Activated T-helper 1 cell treated with anti-CD3 and anti-CD28 coated beads, Interleukin-2, amount 50 U/mL, for 16 hours (primary cell): ENCODE data around the gene DHRSX.
"Not testable (repeated sequence)": the region's sequence is repeated elsewhere in the genome, so short reads cannot be mapped to it uniquely, and the experiment has no call there.

ENCODE experiments used
- DNase-seq, 2 donors: peaks; one replicate each; pipeline ENCODE4 v3.0.0-alpha.2; 2020; ENCODE audit warnings: low read depth in 1 of 2, low spot score in 1 of 2

Gene DHRSX

GRCh38 chrX:2477313-2477712 lies 23.5 kb downstream of the DHRSX start:
- not testable (repeated sequence) for DNase-seq

DNA sequence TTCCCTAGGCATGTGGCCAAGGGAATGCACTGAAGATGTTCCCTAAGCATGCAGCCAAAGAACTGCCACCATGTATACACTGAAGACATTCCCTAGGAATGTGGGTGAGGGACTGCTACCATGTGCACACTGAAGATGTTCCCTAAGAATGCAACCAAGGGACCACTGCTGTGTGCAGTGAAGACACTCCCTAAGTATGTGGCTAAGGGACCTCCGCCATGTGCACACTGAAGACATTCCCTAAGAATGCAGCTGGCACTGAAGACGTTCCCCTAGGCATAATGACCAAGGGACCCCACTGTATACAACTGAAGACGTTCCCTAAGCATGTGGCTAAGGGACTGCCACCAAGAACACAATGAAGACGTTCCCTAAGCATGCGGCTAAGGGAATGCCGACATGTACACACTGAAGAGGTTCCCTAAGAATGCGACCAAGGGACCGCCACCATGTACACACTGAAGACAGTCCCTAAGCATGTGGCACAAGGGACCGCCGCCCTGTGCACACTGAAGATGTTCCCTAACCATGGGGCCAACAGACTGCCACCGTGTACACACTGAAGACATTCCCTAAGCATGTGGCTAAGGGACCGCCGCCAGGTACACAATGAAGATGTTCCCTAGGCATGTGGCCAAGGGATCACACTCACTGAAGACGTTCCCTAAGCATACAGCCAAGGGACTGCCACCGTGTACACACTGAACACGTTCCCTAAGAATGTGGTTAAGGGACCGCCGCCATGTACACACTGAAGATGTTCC lies 25.6 kb downstream of the DHRSX start:
- DNase-seq = no peak

DNA sequence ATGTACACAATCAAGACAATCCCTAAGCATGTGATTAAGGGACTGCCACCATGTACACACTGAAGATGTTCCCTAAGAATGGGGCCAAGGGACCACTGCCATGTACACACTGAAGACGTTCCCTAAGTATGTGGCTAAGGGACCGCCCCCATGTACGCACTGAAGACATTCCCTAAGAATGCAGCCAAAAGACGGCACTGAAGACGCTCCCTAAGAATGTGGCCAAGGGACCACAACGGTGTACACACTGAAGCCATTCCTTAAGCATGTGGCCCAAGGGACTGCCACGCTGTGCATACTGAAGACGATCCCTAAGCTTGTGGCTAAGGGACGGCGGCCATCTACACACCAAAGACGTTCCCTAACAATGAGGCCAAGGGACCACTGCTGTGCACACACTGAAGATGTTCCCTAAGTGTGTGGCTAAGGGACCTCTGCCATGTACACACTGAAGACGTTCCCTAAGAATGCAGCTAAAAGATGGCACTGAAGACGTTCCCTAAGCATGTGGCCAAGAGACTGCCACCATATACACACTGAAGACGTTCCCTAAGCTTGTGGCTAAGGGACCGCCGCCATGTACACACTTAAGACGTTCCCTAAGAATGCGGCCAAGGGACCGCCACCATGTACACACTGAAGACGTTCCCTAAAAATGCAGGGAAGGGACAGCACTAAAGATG lies 26.4 kb downstream of the DHRSX start:
- DNase-seq = no peak

DNA sequence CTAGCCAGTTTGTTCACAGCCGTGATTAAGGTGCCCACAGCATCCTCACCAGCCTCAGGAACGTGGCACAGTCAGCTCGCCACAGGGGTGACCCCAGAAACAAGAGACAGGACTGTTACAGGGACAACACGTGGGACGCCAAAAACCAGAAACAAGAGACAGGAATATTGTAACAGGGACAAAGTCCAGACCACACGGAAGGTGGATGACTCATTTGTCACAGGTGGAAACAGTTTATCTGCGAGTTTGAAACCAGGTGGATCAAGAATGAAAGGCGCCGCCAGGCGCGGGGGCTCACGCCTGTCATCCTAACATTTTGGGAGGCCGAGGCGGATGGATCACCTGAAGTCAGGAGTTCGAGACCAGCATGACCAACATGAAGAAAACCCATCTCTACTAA lies 27.7 kb downstream of the DHRSX start:
- not testable (repeated sequence) for DNase-seq

DNA sequence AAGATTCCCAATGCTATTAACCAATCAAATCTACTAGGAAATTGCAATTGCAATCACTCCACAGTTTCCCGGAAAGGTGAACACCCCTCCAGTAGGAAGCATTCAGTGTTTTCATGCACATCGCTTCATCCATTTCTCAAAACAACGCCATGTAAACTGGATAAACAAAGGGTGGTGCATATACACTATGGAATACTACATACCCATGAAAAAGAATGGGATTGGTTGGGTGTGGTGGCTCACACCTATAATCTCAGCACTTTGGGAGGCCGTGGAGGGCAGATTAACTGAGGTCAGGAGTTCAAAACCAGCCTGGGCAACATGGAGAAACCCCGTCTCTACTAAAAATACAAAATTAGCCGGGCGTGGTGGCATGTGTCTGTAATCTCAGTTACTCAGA lies 29.1 kb downstream of the DHRSX start:
- no peak for DNase-seq

GRCh38 chrX:2471126-2471525 lies 29.6 kb downstream of the DHRSX start:
- not testable (repeated sequence) for DNase-seq

DNA sequence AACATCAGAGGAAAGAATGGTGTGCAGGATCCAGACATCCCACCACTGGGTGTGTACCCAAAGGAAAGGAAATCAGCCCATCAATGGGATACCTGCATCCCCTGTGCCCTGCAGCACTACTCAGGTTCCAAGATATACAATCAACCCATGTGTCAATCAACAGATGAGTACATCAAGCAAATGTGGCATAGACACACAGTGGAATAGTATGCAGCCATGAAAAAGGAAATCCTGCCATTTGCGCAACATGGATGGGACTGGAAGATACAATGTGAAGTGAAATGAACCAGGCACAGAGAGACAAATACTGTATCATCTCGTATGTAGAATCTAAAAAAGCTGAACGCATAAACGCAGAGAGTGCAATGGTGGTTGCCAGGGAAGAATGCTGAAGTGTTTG lies 30.9 kb downstream of the DHRSX start:
- not testable (repeated sequence) for DNase-seq

- no peak for DNase-seq
These were observed 31.5 kb downstream of the DHRSX start for GRCh38 chrX:2469196-2469685.

DNA sequence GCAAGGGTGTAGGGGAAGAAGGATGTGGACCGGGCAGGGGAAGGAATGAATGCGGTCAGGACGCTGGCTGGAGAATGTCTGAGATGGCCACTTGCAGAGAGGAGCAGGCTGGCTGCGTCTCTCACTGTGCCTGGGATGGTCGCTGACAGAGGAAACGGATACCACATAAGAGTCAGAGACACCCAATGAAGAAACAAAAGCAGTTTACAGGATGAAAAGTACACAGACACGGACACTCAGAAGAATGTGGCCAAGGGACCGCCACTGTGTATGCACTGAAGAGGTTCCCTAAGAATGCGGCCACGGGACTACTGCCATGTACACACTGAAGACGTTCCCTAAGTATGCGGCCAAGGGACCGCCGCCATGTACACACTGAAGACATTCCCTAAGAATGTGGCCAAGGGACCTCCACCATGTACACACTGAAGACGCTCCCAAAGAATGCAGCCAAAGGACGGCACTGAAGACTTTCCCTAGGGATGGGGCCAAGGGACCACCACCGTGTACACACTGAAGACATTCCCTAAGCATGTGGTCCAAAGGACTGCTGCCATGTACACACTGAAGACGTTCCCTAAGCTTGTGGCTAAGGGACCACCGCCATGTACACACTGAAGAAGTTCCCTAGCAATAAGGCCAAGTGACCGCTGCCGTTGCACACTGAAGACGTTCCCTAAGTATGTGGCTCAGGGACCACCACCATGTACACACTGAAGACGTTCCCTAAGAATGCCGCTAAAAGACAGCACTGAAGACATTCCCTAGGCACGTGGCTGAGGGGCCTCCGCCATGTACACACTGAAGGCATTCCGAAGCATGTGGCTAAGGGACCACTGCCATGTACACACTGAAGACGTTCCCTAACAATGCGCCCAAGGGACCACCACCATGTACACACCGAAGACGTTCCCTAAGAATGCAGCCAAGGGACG lies 32.2 kb downstream of the DHRSX start:
- no peak for DNase-seq

- no peak for DNase-seq
These were observed 33.7 kb downstream of the DHRSX start for GRCh38 chrX:2466876-2467656.

DNA sequence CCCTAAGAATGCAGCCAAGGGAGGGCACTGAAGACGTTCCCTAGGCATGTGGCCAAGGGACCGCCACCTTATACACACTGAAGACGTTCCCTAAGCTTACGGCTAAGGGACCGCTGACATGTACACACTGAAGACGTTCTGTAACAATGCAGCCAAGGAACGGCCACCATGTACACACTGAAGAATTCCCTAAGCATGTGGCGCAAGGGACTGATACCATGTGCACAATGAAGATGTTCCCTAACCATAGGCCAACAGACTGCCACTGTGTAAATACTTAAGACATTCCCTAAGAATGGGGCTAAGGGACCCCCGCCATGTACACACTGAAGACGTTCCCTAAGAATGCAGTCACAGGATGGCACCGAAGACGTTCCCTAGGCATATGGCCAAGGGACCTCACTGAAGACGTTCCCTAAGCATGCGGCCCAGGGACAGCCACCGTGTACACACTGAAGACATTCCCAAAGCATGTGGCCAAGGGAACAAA lies 36.1 kb downstream of the DHRSX start:
- DNase-seq = no peak

DNA sequence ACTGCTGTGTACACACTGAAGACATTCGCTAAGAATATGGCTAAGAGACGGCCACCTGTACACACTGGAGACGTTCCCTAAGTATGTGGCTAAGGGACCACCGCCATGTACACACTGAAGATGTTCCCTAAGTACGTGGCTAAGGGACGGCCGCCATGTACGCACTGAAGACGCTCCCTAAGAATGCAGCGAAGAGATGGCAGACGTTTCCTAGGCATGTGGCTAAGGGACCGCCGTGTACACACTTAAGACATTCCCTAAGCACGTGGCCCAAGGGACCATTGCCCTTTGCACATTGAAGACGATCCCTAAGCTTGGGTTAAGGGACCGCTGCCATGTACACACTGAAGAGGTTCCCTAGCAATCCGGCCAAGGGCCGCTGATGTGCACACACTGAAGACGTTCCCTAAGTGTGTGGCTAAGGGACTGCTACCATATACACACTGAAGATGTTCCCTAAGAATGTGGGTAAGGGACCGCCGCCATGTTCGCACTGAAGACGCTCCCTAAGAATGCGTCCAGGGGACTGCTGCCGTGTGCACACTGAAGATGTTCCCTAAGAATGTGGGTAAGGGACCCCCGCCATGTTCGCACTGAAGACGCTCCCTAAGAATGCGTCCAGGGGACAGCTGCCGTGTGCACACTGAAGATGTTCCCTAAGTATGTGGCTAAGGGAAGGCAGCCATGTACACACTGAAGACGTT lies 36.7 kb downstream of the DHRSX start:
- no peak for DNase-seq

GRCh38 chrX:2463481-2463880 lies 37.3 kb downstream of the DHRSX start:
- DNase-seq = not testable (repeated sequence)

- DNase-seq = no peak
These were observed 38.0 kb downstream of the DHRSX start for GRCh38 chrX:2462780-2463179.

DNA sequence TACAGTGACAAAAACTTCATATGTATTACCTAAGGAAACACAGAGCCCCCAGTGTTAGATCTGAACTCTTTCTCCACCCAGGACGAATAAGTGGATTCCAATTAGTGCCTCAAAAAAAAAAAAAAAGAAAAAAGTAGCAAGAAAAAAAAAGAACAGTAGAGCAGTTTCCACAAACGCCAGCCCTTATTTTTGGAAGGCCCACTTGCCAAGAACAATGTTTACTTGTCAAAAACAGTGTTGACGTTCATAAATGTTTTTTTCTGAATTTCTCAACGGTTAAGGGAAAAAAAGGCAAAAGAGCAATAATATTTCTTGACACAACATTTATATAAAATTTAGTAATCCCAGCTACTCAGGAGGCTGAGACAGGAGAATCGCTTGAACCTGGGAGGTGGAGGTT lies 38.7 kb downstream of the DHRSX start:
- DNase-seq = no peak

- no peak for DNase-seq
These were observed 39.1 kb downstream of the DHRSX start for GRCh38 chrX:2461711-2462016.

- DNase-seq = not testable (repeated sequence)
These were observed 39.7 kb downstream of the DHRSX start for GRCh38 chrX:2460821-2461710.

- DNase-seq = not testable (repeated sequence)
These were observed 40.7 kb downstream of the DHRSX start for GRCh38 chrX:2460048-2460447.

GRCh38 chrX:2458309-2458708 lies 42.5 kb downstream of the DHRSX start:
- no peak for DNase-seq
